Type B pancreatic cell (in vitro differentiated cells): ENCODE measurements around the gene DYNC1I1. TPM values are rescaled to one million over a fixed set of nuclear protein-coding genes. Genes with fewer than 3 reads are reported as not detected.

Experiments used
- DNase-seq: peaks from one replicate; pipeline ENCODE4 v3.0.0; 2021; ENCODE audit warnings: mixed read lengths; ENCODE audit not compliant: unreplicated experiment; ENCODE audit errors: extremely low spot score
- H3K27ac Mint-ChIP-seq: 2 replicates; pipeline ENCODE4 v1.8.0; 2021; ENCODE audit warnings: mild to moderate bottlenecking, mixed read lengths
- H3K27me3 Mint-ChIP-seq: 2 replicates; pipeline ENCODE4 v1.8.0; 2021; ENCODE audit warnings: mixed read lengths
- H3K36me3 Mint-ChIP-seq: 2 replicates; pipeline ENCODE4 v1.8.0; 2021; ENCODE audit warnings: mixed read lengths
- H3K4me1 Mint-ChIP-seq: one replicate; pipeline ENCODE4 v1.8.0; 2021; ENCODE audit warnings: mixed read lengths; ENCODE audit not compliant: unreplicated experiment
- H3K4me3 Mint-ChIP-seq: 2 replicates; pipeline ENCODE4 v1.8.0; 2021; ENCODE audit warnings: mild to moderate bottlenecking, mixed read lengths
- H3K9me3 Mint-ChIP-seq: 2 replicates; pipeline ENCODE4 v1.8.0; 2021; ENCODE audit warnings: mixed read lengths
- total RNA-seq: library from RNA; stranded (reverse); gene quantifications from 2 replicates; pipeline ENCODE4 v1.2.1, GENCODE V29; 2021; ENCODE audit warnings: low replicate concordance
- TF ChIP-seq, protein P1 (sequence below): fragments of 200-600 bp; sonication (generic); conservative IDR thresholded peaks from 2 replicates; pipeline ENCODE4 v1.5.0; 2021; ENCODE audit warnings: antibody characterized with exemption, mild to moderate bottlenecking

DYNC1I1 gene
- total RNA-seq, 1 donor from 2014 or later: 4.0 TPM

DNA sequence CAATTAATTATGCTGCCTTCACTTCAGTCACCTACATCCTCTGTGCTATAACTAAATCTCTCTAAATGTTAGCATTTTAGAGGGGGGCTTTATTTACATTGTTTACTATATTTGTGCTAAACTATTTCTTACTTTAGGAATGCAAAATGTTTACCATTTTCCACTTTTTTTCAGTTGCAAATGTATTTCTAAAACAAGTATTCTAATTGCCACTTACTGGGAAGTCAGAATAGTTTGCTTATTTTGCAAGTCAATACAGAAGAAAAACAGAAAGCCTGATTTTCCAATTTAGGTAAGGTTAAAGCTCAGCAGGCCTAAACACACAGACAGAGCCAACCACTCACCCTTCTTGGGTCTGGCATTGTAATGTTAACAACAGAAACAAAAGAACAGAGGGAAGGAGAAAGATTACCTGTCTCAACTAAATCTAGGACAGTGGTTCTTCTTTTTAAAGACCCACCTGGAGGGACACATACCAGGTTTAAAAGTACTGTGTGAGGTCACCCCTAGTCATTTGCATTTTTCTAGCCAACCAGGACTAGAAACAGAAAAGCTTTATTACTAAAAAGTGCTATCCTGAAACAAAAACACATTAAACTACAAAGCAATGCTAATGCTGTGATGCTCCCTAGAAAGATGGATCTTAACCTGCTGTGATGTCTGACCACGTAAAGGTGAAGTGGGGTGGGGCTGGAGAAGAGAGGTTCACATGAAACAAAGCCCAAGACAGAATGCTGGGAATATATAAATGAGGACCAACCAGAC lies 371.3 kb downstream of the DYNC1I1 start:
- H3K27me3 Mint-ChIP-seq: no peaks in the 10 kb centered on the region
- H3K4me3 Mint-ChIP-seq: no peak overlapping the region
- no peak overlapping the region for H3K27ac Mint-ChIP-seq
- no peaks in the 10 kb centered on the region for H3K9me3 Mint-ChIP-seq
- no peak for DNase-seq
- peaks cover 7% of the 10 kb centered on the region for H3K4me1 Mint-ChIP-seq
- peaks cover 17% of the 10 kb centered on the region for H3K36me3 Mint-ChIP-seq
- TF ChIP-seq, protein P1, sequence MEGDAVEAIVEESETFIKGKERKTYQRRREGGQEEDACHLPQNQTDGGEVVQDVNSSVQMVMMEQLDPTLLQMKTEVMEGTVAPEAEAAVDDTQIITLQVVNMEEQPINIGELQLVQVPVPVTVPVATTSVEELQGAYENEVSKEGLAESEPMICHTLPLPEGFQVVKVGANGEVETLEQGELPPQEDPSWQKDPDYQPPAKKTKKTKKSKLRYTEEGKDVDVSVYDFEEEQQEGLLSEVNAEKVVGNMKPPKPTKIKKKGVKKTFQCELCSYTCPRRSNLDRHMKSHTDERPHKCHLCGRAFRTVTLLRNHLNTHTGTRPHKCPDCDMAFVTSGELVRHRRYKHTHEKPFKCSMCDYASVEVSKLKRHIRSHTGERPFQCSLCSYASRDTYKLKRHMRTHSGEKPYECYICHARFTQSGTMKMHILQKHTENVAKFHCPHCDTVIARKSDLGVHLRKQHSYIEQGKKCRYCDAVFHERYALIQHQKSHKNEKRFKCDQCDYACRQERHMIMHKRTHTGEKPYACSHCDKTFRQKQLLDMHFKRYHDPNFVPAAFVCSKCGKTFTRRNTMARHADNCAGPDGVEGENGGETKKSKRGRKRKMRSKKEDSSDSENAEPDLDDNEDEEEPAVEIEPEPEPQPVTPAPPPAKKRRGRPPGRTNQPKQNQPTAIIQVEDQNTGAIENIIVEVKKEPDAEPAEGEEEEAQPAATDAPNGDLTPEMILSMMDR: no peak

DNA sequence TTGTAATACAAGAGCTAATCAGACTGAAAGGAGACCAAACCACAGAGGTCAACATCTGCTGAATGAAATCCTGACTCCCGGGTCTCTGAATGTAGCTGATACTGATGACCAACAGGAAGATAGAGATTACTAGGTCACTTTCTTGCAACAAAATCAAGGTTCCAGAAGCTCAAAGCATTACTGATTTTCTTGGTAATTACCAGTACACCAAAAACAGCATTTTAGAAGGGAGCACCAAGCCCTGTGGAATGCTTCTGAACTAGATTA lies 371.8 kb downstream of the DYNC1I1 start:
- no peaks in the 10 kb centered on the region for H3K9me3 Mint-ChIP-seq
- H3K4me1 Mint-ChIP-seq: peaks cover 7% of the 10 kb centered on the region
- no peaks in the 10 kb centered on the region for H3K27me3 Mint-ChIP-seq
- H3K36me3 Mint-ChIP-seq: peaks cover 14% of the 10 kb centered on the region
- H3K27ac Mint-ChIP-seq: no peak overlapping the region
- no peak for DNase-seq
- TF ChIP-seq, protein P1: no peak
- no peak overlapping the region for H3K4me3 Mint-ChIP-seq

Other genes starting within 250 kb of the DYNC1I1 start
- gene PDK4, start 176.0 kb upstream of the DYNC1I1 start, total RNA-seq: 11.7 and 18.3 TPM in 2 replicates